GM13976 (cell line): ENCODE data around the gene GJA4.

Experiments used
- DNase-seq: peaks from one replicate; pipeline ENCODE4 v3.0.0; 2012; ENCODE audit warnings: low spot score
- in situ Hi-C: fragments of 300-500 bp; cut with MboI; formaldehyde crosslinking; loops from one replicate; pipeline ENCODE4 v1.12.0; 2022; ENCODE audit warnings: low sequenced_read_pairs, mixed read lengths, inconsistent platforms; ENCODE audit not compliant: unreplicated experiment
- TF ChIP-seq, protein P1 (sequence below): IDR thresholded peaks from 2 replicates; pipeline ENCODE4 v1.5.1; 2012; ENCODE audit warnings: borderline replicate concordance, mild to moderate bottlenecking; ENCODE audit not compliant: insufficient read depth; ENCODE audit errors: extremely low read depth, missing control alignments, control extremely low read depth

GJA4 gene

DNA sequence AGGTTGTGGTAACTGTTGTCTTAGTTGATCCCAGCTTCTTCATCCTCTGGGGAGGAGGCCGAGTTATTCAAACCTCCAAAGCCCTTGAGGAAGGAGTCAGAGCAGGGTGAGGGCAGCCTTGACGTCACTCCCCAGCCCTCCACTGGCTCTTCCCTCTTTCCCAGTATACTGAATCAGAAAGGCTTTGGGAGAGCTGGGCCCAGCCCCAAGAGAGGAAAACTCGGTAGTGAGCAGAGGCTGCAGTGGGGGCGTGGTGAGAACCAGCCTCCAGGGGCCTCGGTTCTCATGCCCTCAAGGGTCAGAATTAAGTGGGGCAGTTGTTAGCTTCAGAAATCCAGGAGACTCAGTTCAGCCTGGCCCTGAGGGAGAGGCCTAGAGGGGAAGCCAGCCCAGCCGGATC is 1.8 kb upstream of the GJA4 start:
- TF ChIP-seq, protein P1, sequence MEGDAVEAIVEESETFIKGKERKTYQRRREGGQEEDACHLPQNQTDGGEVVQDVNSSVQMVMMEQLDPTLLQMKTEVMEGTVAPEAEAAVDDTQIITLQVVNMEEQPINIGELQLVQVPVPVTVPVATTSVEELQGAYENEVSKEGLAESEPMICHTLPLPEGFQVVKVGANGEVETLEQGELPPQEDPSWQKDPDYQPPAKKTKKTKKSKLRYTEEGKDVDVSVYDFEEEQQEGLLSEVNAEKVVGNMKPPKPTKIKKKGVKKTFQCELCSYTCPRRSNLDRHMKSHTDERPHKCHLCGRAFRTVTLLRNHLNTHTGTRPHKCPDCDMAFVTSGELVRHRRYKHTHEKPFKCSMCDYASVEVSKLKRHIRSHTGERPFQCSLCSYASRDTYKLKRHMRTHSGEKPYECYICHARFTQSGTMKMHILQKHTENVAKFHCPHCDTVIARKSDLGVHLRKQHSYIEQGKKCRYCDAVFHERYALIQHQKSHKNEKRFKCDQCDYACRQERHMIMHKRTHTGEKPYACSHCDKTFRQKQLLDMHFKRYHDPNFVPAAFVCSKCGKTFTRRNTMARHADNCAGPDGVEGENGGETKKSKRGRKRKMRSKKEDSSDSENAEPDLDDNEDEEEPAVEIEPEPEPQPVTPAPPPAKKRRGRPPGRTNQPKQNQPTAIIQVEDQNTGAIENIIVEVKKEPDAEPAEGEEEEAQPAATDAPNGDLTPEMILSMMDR = no peak
- in situ Hi-C loops = no loop called here
- no peak for DNase-seq

DNA sequence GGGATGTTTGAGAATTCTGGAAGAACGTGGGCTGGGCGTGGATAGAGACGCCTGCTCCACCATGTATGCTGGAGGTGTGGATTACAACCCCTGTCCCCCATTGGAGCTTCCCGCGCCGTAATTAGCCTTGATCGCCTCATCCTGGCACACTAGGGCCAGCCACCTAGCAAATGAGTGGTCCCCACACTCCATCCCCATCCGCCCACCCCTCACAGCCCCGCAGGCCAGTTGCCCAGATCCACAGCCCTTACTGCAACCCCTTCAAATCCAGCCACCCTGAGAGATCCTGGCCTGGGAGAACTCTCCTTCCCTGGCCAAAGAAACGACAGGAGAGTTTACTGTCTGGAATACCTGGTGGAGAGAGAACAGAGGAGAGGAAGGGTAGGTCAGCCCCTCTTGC is 375 bp upstream of the GJA4 start:
- DNase-seq = no peak
- in situ Hi-C loops = no loop called here
- TF ChIP-seq, protein P1 = no peak

DNA sequence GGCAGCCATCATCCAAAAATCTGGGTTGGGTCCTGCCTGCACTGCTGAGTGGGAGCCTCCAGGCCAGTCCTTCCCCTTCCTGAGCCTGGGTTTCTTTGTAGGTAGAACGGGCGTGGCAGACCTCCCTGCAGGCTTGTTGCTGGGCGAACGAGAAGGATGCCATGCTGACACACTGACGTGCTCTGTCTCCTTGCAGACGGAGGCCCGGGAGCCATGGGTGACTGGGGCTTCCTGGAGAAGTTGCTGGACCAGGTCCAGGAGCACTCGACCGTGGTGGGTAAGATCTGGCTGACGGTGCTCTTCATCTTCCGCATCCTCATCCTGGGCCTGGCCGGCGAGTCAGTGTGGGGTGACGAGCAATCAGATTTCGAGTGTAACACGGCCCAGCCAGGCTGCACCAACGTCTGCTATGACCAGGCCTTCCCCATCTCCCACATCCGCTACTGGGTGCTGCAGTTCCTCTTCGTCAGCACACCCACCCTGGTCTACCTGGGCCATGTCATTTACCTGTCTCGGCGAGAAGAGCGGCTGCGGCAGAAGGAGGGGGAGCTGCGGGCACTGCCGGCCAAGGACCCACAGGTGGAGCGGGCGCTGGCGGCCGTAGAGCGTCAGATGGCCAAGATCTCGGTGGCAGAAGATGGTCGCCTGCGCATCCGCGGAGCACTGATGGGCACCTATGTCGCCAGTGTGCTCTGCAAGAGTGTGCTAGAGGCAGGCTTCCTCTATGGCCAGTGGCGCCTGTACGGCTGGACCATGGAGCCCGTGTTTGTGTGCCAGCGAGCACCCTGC is 1.4 kb downstream of the GJA4 start:
- in situ Hi-C loops = no loop called here
- TF ChIP-seq, protein P1 = no peak
- DNase-seq = no peak

DNA sequence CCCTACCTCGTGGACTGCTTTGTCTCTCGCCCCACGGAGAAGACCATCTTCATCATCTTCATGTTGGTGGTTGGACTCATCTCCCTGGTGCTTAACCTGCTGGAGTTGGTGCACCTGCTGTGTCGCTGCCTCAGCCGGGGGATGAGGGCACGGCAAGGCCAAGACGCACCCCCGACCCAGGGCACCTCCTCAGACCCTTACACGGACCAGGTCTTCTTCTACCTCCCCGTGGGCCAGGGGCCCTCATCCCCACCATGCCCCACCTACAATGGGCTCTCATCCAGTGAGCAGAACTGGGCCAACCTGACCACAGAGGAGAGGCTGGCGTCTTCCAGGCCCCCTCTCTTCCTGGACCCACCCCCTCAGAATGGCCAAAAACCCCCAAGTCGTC is 2.0 kb downstream of the GJA4 start:
- no peak for DNase-seq
- in situ Hi-C loops = no loop called here
- TF ChIP-seq, protein P1 = no peak

DNA sequence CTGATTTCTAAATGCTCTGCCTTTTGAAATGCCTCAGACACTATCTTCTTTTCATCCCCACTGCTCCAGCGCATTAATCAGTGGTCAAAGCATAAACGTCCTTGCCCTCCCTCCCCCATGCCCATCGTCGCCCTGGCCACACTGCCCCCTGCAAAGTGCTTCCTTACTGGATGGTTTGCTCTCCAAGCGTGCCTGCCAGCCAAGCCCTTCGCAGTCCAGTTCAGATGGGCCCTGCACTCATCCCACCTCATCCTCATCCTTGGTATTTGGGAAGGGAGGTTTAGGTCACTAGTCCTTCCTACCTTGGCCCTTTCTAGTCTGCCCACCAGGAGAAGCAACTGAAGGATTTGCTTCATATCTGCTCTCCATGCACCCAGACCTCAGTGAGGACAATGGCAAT is 3.1 kb downstream of the GJA4 start:
- TF ChIP-seq, protein P1 = no peak
- in situ Hi-C loops = no loop called here
- no peak for DNase-seq

DNA sequence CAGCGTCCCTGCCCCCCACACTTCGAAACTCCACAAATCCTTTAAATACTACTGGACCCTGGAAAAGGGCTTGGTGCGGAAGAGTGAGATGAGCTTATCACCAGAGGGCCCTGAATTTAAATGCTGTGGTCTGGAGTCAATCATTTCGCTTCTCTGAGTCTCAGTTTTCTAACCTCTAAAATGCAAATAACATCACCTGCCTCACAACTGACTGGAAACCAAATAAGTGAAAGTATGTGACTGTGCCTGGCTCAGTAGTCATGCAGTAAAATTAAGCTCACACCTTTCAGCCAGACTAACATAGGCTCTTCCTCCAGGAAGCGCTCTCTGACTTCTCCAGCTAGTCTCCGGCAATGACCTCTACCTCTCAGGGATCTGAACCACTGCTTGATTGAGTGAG is 4.2 kb downstream of the GJA4 start:
- TF ChIP-seq, protein P1 = no peak
- in situ Hi-C loops = no loop called here
- DNase-seq = no peak
